ENCODE results near the gene RAB43.

Gene RAB43

GRCh38 chr3:129060276-129061022 lies 61.2 kb downstream of the RAB43 start, which contains the start of gene GP9:
GP9 (plus strand) TSS chr3:129060779; CDS start chr3:129061740, 961 bp downstream.
- DNase-seq: no peak

GRCh38 chr3:129059311-129059958 lies 62.2 kb downstream of the RAB43 start:
- DNase-seq: no peak

GRCh38 chr3:129058441-129059200 lies 63.0 kb downstream of the RAB43 start:
- no peak for DNase-seq

GRCh38 chr3:129057249-129057648 lies 64.4 kb downstream of the RAB43 start:
- no peak for DNase-seq

GRCh38 chr3:129056451-129057173 lies 65.0 kb downstream of the RAB43 start:
- peak; percentile 24 for DNase-seq

GRCh38 chr3:129054605-129055104 lies 66.9 kb downstream of the RAB43 start:
- peak; percentile 56 for DNase-seq

- peak; percentile 58 for DNase-seq
Observed at GRCh38 chr3:129052675-129053074, 68.9 kb downstream of the RAB43 start.

GRCh38 chr3:129051871-129052340 lies 69.7 kb downstream of the RAB43 start:
- DNase-seq: peak; percentile 50

- peak; percentile 56 for DNase-seq
Observed at GRCh38 chr3:129050556-129051295, 70.9 kb downstream of the RAB43 start.

GRCh38 chr3:129047553-129047839 lies 74.1 kb downstream of the RAB43 start:
- DNase-seq: no peak

- DNase-seq: no peak
Observed at GRCh38 chr3:129046732-129047552, 74.7 kb downstream of the RAB43 start.

GRCh38 chr3:129046037-129046731 lies 75.4 kb downstream of the RAB43 start:
- no peak for DNase-seq

- DNase-seq: peak; percentile 74
Observed at GRCh38 chr3:129045675-129046036, 75.9 kb downstream of the RAB43 start.

- DNase-seq: peak; percentile 50
Observed at GRCh38 chr3:129040579-129041300, 80.9 kb downstream of the RAB43 start.

GRCh38 chr3:129040039-129040336 lies 81.6 kb downstream of the RAB43 start:
- DNase-seq: no peak

- DNase-seq: peak; percentile 58
Observed at GRCh38 chr3:129039271-129040038, 82.1 kb downstream of the RAB43 start.

GRCh38 chr3:129038121-129038855 lies 83.3 kb downstream of the RAB43 start:
- peak; percentile 52 for DNase-seq

Data from activated effector memory CD4-positive, alpha-beta T cell treated with anti-CD3 and anti-CD28 coated beads, Interleukin-2, amount 50 U/mL, for 16 hours (primary cell).